Astrocyte of the cerebellum (primary cell): ENCODE data around the gene TSHR.
"Not testable (repeated sequence)": the region's sequence is repeated elsewhere in the genome, so short reads cannot be mapped to it uniquely, and the experiment has no call there.

Experiments
- DNase-seq: peaks from one replicate; pipeline ENCODE4 v3.0.0-alpha.2; 2011; ENCODE audit warnings: low read depth
- H3K4me3 ChIP-seq: 2 replicates; pipeline ENCODE4 v1.5.1; 2011; ENCODE audit warnings: mild to moderate bottlenecking, low read depth, low read length, moderate library complexity
- in situ Hi-C: cut with HindIII; loops from 2 replicates; pipeline ENCODE4 v1.10.0; 2017; ENCODE audit warnings: low sequenced_read_pairs
- TF ChIP-seq, protein P1 (sequence below): IDR thresholded peaks from 2 replicates; pipeline ENCODE4 v1.5.1; 2012; ENCODE audit warnings: low read length, low read depth, moderate library complexity, mild to moderate bottlenecking; ENCODE audit errors: missing control alignments

The TSHR gene

DNA sequence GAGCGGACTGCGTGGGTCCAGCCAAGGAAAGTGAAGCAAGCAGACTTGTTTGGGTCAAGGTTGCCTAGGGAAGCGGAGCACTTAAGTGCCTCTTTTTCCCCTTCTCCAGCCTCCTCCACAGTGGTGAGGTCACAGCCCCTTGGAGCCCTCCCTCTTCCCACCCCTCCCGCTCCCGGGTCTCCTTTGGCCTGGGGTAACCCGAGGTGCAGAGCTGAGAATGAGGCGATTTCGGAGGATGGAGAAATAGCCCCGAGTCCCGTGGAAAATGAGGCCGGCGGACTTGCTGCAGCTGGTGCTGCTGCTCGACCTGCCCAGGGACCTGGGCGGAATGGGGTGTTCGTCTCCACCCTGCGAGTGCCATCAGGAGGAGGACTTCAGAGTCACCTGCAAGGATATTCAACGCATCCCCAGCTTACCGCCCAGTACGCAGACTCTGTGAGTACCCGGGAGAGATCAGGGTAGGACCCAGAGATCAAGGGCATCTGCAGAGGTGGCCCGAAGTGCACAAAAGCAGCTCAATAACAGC, at the start of gene TSHR:
Gene TSHR (plus strand): TSS at position 206 of the 526 bp plus-strand sequence. CDS start 60 bp downstream, at position 266.
- DNase-seq: no peak

DNA sequence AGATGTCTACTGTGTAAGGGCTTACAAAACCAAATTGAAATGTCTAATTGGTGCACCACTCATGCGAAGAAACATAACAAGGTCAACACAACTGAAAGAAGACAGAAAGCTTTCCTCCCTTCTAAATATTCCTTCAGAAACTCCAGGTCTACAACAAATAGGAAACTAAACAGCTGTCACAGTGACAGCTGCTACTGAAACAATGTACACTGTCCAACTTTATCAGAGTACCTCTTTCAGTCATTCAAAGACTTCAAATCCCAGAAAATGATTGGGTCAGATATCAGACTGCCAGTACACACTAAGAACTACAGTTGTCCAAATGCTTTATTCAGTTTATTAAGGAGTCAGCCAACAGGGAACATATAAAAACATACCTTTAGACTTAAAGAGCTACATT, 49.1 kb upstream of the TSHR start:
- TF ChIP-seq, protein P1, sequence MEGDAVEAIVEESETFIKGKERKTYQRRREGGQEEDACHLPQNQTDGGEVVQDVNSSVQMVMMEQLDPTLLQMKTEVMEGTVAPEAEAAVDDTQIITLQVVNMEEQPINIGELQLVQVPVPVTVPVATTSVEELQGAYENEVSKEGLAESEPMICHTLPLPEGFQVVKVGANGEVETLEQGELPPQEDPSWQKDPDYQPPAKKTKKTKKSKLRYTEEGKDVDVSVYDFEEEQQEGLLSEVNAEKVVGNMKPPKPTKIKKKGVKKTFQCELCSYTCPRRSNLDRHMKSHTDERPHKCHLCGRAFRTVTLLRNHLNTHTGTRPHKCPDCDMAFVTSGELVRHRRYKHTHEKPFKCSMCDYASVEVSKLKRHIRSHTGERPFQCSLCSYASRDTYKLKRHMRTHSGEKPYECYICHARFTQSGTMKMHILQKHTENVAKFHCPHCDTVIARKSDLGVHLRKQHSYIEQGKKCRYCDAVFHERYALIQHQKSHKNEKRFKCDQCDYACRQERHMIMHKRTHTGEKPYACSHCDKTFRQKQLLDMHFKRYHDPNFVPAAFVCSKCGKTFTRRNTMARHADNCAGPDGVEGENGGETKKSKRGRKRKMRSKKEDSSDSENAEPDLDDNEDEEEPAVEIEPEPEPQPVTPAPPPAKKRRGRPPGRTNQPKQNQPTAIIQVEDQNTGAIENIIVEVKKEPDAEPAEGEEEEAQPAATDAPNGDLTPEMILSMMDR: no peak
- no peak overlapping the region for H3K4me3 ChIP-seq
- no peak for DNase-seq
- in situ Hi-C loops: no loop called here

More for the DNA sequence above, at the start of gene TSHR:
- in situ Hi-C loops: no loop called here
- TF ChIP-seq, protein P1: no peak
- peak within 1 kb of the TSS; percentile 42 for H3K4me3 ChIP-seq

DNA sequence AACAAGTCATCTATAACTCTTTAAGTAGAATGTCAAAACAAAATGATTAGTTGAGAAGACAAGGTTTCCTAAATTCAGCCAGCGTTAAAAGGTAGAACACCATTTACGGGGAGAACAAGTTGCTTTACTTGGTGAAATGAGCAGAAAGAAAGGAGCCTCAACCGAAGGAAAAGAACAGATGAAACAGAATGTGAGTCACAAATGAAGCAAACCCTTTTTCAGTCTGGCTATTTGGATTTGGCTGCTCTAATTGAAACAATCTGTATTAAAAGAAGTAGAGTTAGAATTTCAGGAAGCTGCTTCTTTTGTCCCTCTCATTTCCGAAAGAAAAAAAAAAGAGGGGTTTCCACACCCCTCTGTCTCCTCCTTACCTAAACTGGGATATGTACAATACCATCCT, 48.5 kb upstream of the TSHR start:
- no peak for DNase-seq
- no peak overlapping the region for H3K4me3 ChIP-seq
- in situ Hi-C loops: no loop called here
- TF ChIP-seq, protein P1: no peak

DNA sequence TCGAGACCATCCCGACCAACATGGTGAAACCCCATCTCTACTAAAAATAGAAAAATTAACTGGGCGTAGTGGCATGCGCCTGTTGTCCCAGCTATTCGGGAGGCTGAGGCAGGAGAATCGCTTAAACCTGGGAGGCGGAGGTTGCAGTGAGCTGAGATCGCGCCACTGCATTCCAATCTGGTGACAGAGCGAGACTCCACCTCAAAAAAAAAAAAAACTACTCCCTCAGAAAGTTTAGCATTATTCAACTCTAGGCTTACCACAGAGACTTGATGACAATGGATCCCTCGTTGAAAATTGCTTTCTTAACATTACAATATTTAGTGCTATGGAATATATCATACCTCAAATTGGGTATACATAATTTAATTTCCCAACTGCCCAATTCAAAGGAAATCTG, 43.4 kb upstream of the TSHR start:
- H3K4me3 ChIP-seq, DNase-seq, in situ Hi-C loops: not testable (repeated sequence)

DNA sequence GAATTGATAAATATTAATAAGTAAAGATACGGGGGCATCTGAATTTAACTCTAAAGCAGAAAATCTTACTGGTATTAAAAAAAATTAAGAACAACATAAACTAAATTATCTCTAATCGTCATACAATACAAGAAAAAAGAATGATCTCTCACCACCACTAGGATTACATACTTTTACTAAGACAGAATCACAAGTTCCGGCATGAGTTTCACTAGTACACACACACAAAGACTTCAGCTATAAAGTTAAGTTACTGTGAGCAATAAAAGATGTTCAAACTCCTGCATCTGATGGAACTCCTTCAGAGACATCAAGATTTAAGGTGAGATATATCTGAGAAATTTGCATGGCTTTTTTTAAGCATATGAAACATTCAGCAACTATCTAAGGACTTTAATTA, 35.8 kb upstream of the TSHR start:
- DNase-seq: no peak
- TF ChIP-seq, protein P1: no peak
- in situ Hi-C loops: no loop called here
- no peak overlapping the region for H3K4me3 ChIP-seq

DNA sequence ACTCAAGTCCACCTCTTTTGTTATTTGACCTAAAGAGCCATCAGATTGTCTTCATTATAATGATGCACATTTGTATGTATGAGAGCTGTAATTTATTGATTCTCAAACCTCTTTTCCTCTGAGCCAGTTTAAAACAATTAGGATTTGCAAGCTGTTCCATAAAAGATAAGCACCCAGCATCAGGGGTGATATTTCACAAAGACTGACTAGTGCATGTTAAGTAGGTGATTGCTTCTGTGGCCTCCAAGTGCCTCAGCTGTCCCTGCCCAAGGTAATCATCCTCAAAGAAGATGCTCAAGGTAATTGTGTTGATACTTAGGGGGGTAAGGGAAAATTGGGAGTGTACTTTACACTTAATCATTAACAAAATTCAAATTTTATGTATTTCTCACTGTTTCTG, 32.1 kb upstream of the TSHR start:
- in situ Hi-C loops: no loop called here
- TF ChIP-seq, protein P1: no peak
- no peak for DNase-seq
- H3K4me3 ChIP-seq: no peak overlapping the region

DNA sequence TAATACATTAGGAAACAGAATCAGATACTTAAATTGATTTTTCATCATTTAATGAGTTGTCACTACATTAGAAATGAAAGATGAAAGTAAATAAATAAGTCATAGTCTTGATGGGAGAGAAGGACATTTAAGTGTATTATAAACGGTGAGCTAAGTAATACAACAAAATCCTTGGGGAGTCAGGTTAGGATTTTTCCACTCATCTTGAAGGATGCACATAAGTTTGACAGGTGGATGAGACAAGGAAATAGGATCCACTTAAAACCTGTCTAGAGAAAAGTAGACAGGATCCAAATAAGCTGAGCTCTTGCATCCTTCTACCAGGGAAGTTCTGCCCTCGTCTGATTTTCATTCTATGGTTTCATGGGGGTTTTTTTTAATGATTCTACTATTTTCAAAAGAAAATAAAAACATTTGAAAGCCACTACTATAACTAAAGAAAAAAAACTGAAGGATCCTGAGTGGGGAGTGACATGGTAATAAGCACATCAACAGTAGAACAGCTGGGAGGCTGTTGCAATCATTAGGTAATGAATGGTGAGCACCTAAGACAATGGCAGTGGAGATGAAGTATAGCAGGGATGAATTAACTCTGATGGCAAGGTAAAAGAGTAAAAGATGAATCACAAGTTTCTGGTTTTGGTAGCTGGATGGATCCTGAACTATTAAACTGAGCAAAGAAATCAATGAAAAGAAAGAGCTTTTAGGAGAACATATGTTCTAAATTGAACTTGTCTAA, 30.9 kb upstream of the TSHR start:
- in situ Hi-C loops: no loop called here
- TF ChIP-seq, protein P1: no peak
- no peak for DNase-seq
- no peak overlapping the region for H3K4me3 ChIP-seq
